Liver (tissue), 9 donors: ENCODE results near the gene ZNF680. TPM values are rescaled to one million over a fixed set of nuclear protein-coding genes. Genes with fewer than 3 reads are reported as not detected.

ENCODE experiments used
- DNase-seq: peaks from one replicate; pipeline ENCODE4 v3.0.0-alpha.2; 2017; ENCODE audit warnings: low spot score
- H3K27ac ChIP-seq, 2 donors: one replicate each; pipeline ENCODE4 v1.7.0; 2013; ENCODE audit warnings: inconsistent platforms in 2 of 2, low read length in 2 of 2, control low read depth in 1 of 2, low read depth in 1 of 2, mild to moderate bottlenecking in 1 of 2
- H3K27me3 ChIP-seq, 4 donors: one replicate each; pipeline versions ENCODE4 v1.6.1 to v1.7.0; 2013; ENCODE audit warnings: low read length in 3 of 4, inconsistent platforms in 1 of 4, mild to moderate bottlenecking in 1 of 4, moderate library complexity in 1 of 4; ENCODE audit not compliant: control insufficient read depth in 4 of 4, insufficient read depth in 4 of 4
- H3K36me3 ChIP-seq, 4 donors: one replicate each; pipeline versions ENCODE4 v1.6.1 to v1.7.0; 2013; ENCODE audit warnings: low read length in 3 of 4, mild to moderate bottlenecking in 3 of 4, low read depth in 1 of 4, moderate library complexity in 1 of 4; ENCODE audit not compliant: control insufficient read depth in 4 of 4, insufficient read depth in 3 of 4
- H3K4me1 ChIP-seq, 4 donors: one replicate each; pipeline versions ENCODE4 v1.6.1 to v1.7.0; 2013; ENCODE audit warnings: low read length in 3 of 4, mild to moderate bottlenecking in 3 of 4, moderate library complexity in 1 of 4; ENCODE audit not compliant: control insufficient read depth in 4 of 4, insufficient read depth in 4 of 4
- H3K4me3 ChIP-seq, 3 donors: one replicate each; pipeline versions ENCODE4 v1.6.1 to v1.7.0; 2013; ENCODE audit warnings: low read length in 3 of 3, control low read depth in 1 of 3, low read depth in 1 of 3, mild to moderate bottlenecking in 1 of 3
- H3K9ac ChIP-seq, 2 donors: one replicate each; pipeline ENCODE4 v1.7.0; 2013; ENCODE audit warnings: low read length in 2 of 2, mild to moderate bottlenecking in 2 of 2, moderate library complexity in 2 of 2, control low read depth in 1 of 2, low read depth in 1 of 2
- H3K9me3 ChIP-seq, 4 donors: one replicate each; pipeline versions ENCODE4 v1.6.1 to v1.7.0; 2013; ENCODE audit warnings: low read length in 3 of 4; ENCODE audit not compliant: control insufficient read depth in 4 of 4
- ATF3 ChIP-seq: IDR thresholded peaks from 2 replicates; pipeline ENCODE4 v1.6.1; 2016; ENCODE audit warnings: antibody characterized with exemption
- CTCF ChIP-seq: fragments of 150-350 bp; IDR thresholded peaks from 2 replicates; pipeline ENCODE4 v1.5.1; 2017; ENCODE audit warnings: improper control_type of control experiment, low read depth, low read length; ENCODE audit not compliant: missing input control
- EGR1 ChIP-seq, 2 donors: IDR thresholded peaks; 2 replicates each; pipeline ENCODE4 v1.6.1; 2016 to 2018; ENCODE audit warnings: antibody characterized with exemption in 2 of 2, low read depth in 2 of 2
- FOXA1 ChIP-seq: IDR thresholded peaks from 2 replicates; pipeline ENCODE4 v1.6.1; 2016; ENCODE audit warnings: antibody characterized with exemption
- FOXA2 ChIP-seq: IDR thresholded peaks from 2 replicates; pipeline ENCODE4 v1.6.1; 2016; ENCODE audit warnings: antibody characterized with exemption
- GABPA ChIP-seq, 2 donors: IDR thresholded peaks in 1 of 2; conservative IDR thresholded peaks in 1 of 2; 2 replicates each; pipeline ENCODE4 v1.6.1; 2016; ENCODE audit warnings: antibody characterized with exemption in 2 of 2, mild to moderate bottlenecking in 1 of 2, moderate library complexity in 1 of 2
- HNF4A ChIP-seq, 2 donors: conservative IDR thresholded peaks; 2 replicates each; pipeline ENCODE4 v1.6.1; 2016; ENCODE audit warnings: antibody characterized with exemption in 2 of 2, mild to moderate bottlenecking in 2 of 2
- HNF4G ChIP-seq: IDR thresholded peaks from 2 replicates; pipeline ENCODE4 v1.6.1; 2016; ENCODE audit warnings: antibody characterized with exemption
- JUND ChIP-seq, 2 donors: IDR thresholded peaks; 2 replicates each; pipeline ENCODE4 v1.6.1; 2016; ENCODE audit warnings: antibody characterized with exemption in 2 of 2
- MAX ChIP-seq: IDR thresholded peaks from 2 replicates; pipeline ENCODE4 v1.6.1; 2016; ENCODE audit warnings: antibody characterized with exemption
- NR2F2 ChIP-seq: IDR thresholded peaks from 2 replicates; pipeline ENCODE4 v1.6.1; 2016; ENCODE audit warnings: antibody characterized with exemption
- RAD21 ChIP-seq, 2 donors: IDR thresholded peaks; 2 replicates each; pipeline ENCODE4 v1.6.1; 2016; ENCODE audit warnings: antibody characterized with exemption in 2 of 2, mild to moderate bottlenecking in 2 of 2
- REST ChIP-seq: IDR thresholded peaks from 2 replicates; pipeline ENCODE4 v1.6.1; 2016; ENCODE audit warnings: antibody characterized with exemption, mild to moderate bottlenecking
- RXRA ChIP-seq, 2 donors: IDR thresholded peaks; 2 replicates each; pipeline ENCODE4 v1.6.1; 2017 to 2018; ENCODE audit warnings: antibody characterized with exemption in 2 of 2, mild to moderate bottlenecking in 1 of 2
- SP1 ChIP-seq: IDR thresholded peaks from 2 replicates; pipeline ENCODE4 v1.6.1; 2018; ENCODE audit warnings: antibody characterized with exemption, mild to moderate bottlenecking
- TAF1 ChIP-seq: conservative IDR thresholded peaks from 2 replicates; pipeline ENCODE4 v1.6.1; 2016; ENCODE audit warnings: antibody characterized with exemption, mild to moderate bottlenecking
- YY1 ChIP-seq: IDR thresholded peaks from 2 replicates; pipeline ENCODE4 v1.6.1; 2016; ENCODE audit warnings: antibody characterized with exemption, mild to moderate bottlenecking
- ZBTB33 ChIP-seq: IDR thresholded peaks from 2 replicates; pipeline ENCODE4 v1.6.1; 2016; ENCODE audit warnings: antibody characterized with exemption
- WGBS: extraction: QIAGEN DNeasy Blood & Tissue Kit; methylation state at CpG from one replicate; pipeline ENCODE4 v1.1.7; 2013; 5-methylcytosine and 5-hydroxymethylcytosine counted together
- polyA plus RNA-seq, 2 donors: library from polyadenylated mRNA; stranded (reverse) in 1 of 2; unstranded in 1 of 2; fragments of 200-250 nt in 1 of 2; fragments of >200 nt in 1 of 2; fragmentation: Nextera tagmentation in 1 of 2; extraction: Ambion mirVana in 1 of 2; gene quantifications; one replicate each; pipeline versions ENCODE4 v1.2.1 to v1.2.3, GENCODE V29; 2013 to 2015
- total RNA-seq, 2 donors: library from RNA; depleted of rRNA; stranded (reverse); fragments of >200 nt; gene quantifications; one replicate each; pipeline ENCODE4 v1.2.3, GENCODE V29; 2014
- donor health status: healthy.
- donor health status: healthy.
- donor health status: healthy.
- donor health status: healthy.
- donor health status: healthy.

The ZNF680 gene
- total and polyA plus RNA-seq, 4 donors = 3.8 to 20.8 (median 5.5) TPM

- TF ChIP-seq GABPA (IDR thresholded peaks at IDR 0.05 in 1 of 2, conservative IDR thresholded peaks at IDR 0.05 in 1 of 2) = no peak
- no peak for TF ChIP-seq JUND (IDR thresholded peaks at IDR 0.05)
- no peak for TF ChIP-seq MAX
- no peak for TF ChIP-seq NR2F2
- TF ChIP-seq SP1 = no peak
- TF ChIP-seq ZBTB33 = no peak
- TF ChIP-seq REST = no peak
- no peak for TF ChIP-seq HNF4A (conservative IDR thresholded peaks at IDR 0.05)
- no peak for TF ChIP-seq ATF3
- no peak for TF ChIP-seq RXRA (IDR thresholded peaks at IDR 0.05)
- TF ChIP-seq FOXA1 = no peak
- Histone ChIP-seq H3K27ac (no peak overlapping the region), H3K27me3 (no peaks in the 10 kb centered on the region), H3K9me3 (peaks cover 0 to 4% (median 0%) of the 10 kb centered on the region in 4 donors), H3K9ac (no peak overlapping the region), H3K4me3 (no peak overlapping the region), H3K36me3 (peaks cover 2 to 25% (median 20%) of the 10 kb centered on the region in 4 donors), H3K4me1 (no peaks in the 10 kb centered on the region)
- 91% methylated on average over 2 of the region's 2 CpGs for WGBS
- DNase-seq = no peak
Observed at GRCh38 chr7:64544010-64544409, 18.9 kb downstream of the ZNF680 start.

GRCh38 chr7:64541438-64542359, 21.2 kb downstream of the ZNF680 start:
- no peak for DNase-seq
- WGBS = 86% methylated on average over 5 of the region's 5 CpGs
- no peak overlapping the region for H3K9ac ChIP-seq
- no peaks in the 10 kb centered on the region for H3K27me3 ChIP-seq
- H3K36me3 ChIP-seq = peaks cover 2 to 27% (median 24%) of the 10 kb centered on the region in 4 donors
- no peak overlapping the region for H3K27ac ChIP-seq
- H3K9me3 ChIP-seq = peaks cover 0 to 7% (median 0%) of the 10 kb centered on the region in 4 donors
- no peaks in the 10 kb centered on the region for H3K4me1 ChIP-seq
- H3K4me3 ChIP-seq = no peak overlapping the region
- no peak for TF ChIP-seq JUND (IDR thresholded peaks at IDR 0.05)
- no peak for TF ChIP-seq FOXA1
- TF ChIP-seq TAF1 = no peak
- TF ChIP-seq MAX = no peak
- no peak for TF ChIP-seq ATF3
- TF ChIP-seq RXRA (IDR thresholded peaks at IDR 0.05) = no peak
- TF ChIP-seq FOXA2 = no peak
- no peak for TF ChIP-seq HNF4A (conservative IDR thresholded peaks at IDR 0.05)
- TF ChIP-seq GABPA (IDR thresholded peaks at IDR 0.05 in 1 of 2, conservative IDR thresholded peaks at IDR 0.05 in 1 of 2) = no peak
- no peak for TF ChIP-seq HNF4G
- no peak for TF ChIP-seq REST
- TF ChIP-seq YY1 = no peak
- no peak for TF ChIP-seq NR2F2
- no peak for TF ChIP-seq EGR1 (IDR thresholded peaks at IDR 0.05; ENCODE audit: low read depth in 2 of 2)
- TF ChIP-seq SP1 = no peak
- no peak for TF ChIP-seq CTCF
- TF ChIP-seq RAD21 (IDR thresholded peaks at IDR 0.05) = no peak
